ENCODE measurements around the gene RD3L. TPM values are rescaled to one million over a fixed set of nuclear protein-coding genes. Genes with fewer than 3 reads are reported as not detected.

RD3L gene
- 12.0 TPM for total RNA-seq

GRCh38 chr14:103941973-103942736, at the start of gene RD3L:
RD3L (minus strand) TSS chr14:103942529; CDS start chr14:103941695, 834 bp downstream.

DNA sequence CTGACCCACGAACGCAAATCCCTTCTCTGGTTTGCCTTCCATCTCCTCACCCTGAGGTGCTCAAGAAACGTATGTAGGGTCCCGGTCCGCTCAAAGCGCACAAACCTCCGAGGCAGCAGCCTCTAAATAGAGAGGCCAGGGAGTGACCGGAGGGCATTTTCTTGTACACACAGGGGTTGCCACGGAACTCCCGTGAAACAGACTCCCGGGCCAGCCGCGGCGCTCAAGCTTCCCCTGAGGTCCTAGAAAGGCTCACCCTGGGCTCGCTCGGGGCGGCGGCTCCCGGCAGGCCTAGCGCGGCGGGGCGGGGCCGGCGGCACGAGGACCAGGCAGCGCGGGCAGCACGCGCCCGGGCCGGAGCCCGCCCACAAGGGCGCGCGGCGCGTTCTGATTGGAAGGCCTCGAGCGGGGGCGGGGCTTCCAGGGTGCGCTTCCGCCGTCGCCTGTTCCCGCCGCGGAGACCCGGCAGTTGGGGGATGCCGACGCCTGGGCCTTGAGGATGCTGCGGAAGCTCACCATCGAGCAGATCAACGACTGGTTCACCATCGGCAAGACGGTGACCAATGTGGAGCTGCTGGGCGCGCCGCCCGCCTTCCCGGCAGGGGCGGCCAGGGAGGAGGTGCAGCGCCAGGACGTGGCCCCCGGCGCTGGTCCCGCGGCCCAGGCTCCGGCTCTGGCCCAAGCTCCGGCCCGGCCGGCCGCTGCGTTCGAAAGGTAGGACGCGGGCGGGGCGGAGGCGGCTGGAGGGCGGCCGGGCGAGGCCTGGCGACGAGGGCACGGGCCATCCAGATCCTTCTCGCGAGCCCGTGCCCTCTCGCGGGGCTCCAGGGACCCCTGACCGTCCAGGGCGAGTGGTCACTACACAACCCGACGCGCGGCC, 14.1 kb downstream of the RD3L start, which contains the start of gene TDRD9:
TDRD9 (plus strand) TSS at position 446 of the 880 bp plus-strand sequence; CDS start at position 500, 54 bp downstream.

Other genes with a start within 250 kb of the RD3L start
- gene XRCC3, start 227.1 kb downstream of the RD3L start, total RNA-seq = 15.2 TPM
- 93.5 TPM for gene ZFYVE21, start 226.7 kb downstream of the RD3L start, total RNA-seq
- 23.8 TPM for gene PPP1R13B, start 95.0 kb downstream of the RD3L start, total RNA-seq
- 11.0 TPM for gene TDRD9, start 14.1 kb downstream of the RD3L start, total RNA-seq
- 2.4 TPM for gene ASPG, start 143.2 kb upstream of the RD3L start, total RNA-seq
- gene KIF26A, start 196.1 kb upstream of the RD3L start, total RNA-seq = 31.3 TPM

Measured in camera-type eye (tissue), 1 donor.